Fibroblast of lung (primary cell): Measurements from ENCODE around the gene SLC44A5.

Source experiments
- CTCF ChIP-seq, 2 donors: IDR thresholded peaks in 1 of 2; conservative IDR thresholded peaks in 1 of 2; 1 replicate in 1 of 2; 2 replicates in 1 of 2; pipeline ENCODE4 v1.5.1; 2011 to 2012; ENCODE audit warnings: low read length in 2 of 2, control low read depth in 1 of 2, inconsistent platforms in 1 of 2, low read depth in 1 of 2, mild to moderate bottlenecking in 1 of 2
- EZH2 ChIP-seq: IDR thresholded peaks from 2 replicates; pipeline ENCODE4 v1.5.1; 2012; ENCODE audit warnings: low read length, control low read depth, mild to moderate bottlenecking; ENCODE audit errors: missing control alignments

- no peak for TF ChIP-seq CTCF (conservative IDR thresholded peaks at IDR 0.05 in 1 of 2, IDR thresholded peaks at IDR 0.05 in 1 of 2; ENCODE audit: low read depth in 1 of 2, low read length in 2 of 2)
- TF ChIP-seq EZH2, result no peak
Observed at GRCh38 chr1:75618382-75618781, 7.5 kb upstream of the SLC44A5 start.
